Liver (tissue), 9 donors: ENCODE results near the gene PDLIM3. TPM values are rescaled to one million over a fixed set of nuclear protein-coding genes. Genes with fewer than 3 reads are reported as not detected.
A peak's percentile ranks its signal among the peaks of the same experiment; 100 is the strongest.

ENCODE experiments used
- DNase-seq: peaks from one replicate; pipeline ENCODE4 v3.0.0-alpha.2; 2017; ENCODE audit warnings: low spot score
- H3K27ac ChIP-seq, 2 donors: one replicate each; pipeline ENCODE4 v1.7.0; 2013; ENCODE audit warnings: inconsistent platforms in 2 of 2, low read length in 2 of 2, control low read depth in 1 of 2, low read depth in 1 of 2, mild to moderate bottlenecking in 1 of 2
- H3K27me3 ChIP-seq, 4 donors: one replicate each; pipeline versions ENCODE4 v1.6.1 to v1.7.0; 2013; ENCODE audit warnings: low read length in 3 of 4, inconsistent platforms in 1 of 4, mild to moderate bottlenecking in 1 of 4, moderate library complexity in 1 of 4; ENCODE audit not compliant: control insufficient read depth in 4 of 4, insufficient read depth in 4 of 4
- H3K36me3 ChIP-seq, 4 donors: one replicate each; pipeline versions ENCODE4 v1.6.1 to v1.7.0; 2013; ENCODE audit warnings: low read length in 3 of 4, mild to moderate bottlenecking in 3 of 4, low read depth in 1 of 4, moderate library complexity in 1 of 4; ENCODE audit not compliant: control insufficient read depth in 4 of 4, insufficient read depth in 3 of 4
- H3K4me1 ChIP-seq, 4 donors: one replicate each; pipeline versions ENCODE4 v1.6.1 to v1.7.0; 2013; ENCODE audit warnings: low read length in 3 of 4, mild to moderate bottlenecking in 3 of 4, moderate library complexity in 1 of 4; ENCODE audit not compliant: control insufficient read depth in 4 of 4, insufficient read depth in 4 of 4
- H3K4me3 ChIP-seq, 3 donors: one replicate each; pipeline versions ENCODE4 v1.6.1 to v1.7.0; 2013; ENCODE audit warnings: low read length in 3 of 3, control low read depth in 1 of 3, low read depth in 1 of 3, mild to moderate bottlenecking in 1 of 3
- H3K9ac ChIP-seq, 2 donors: one replicate each; pipeline ENCODE4 v1.7.0; 2013; ENCODE audit warnings: low read length in 2 of 2, mild to moderate bottlenecking in 2 of 2, moderate library complexity in 2 of 2, control low read depth in 1 of 2, low read depth in 1 of 2
- H3K9me3 ChIP-seq, 4 donors: one replicate each; pipeline versions ENCODE4 v1.6.1 to v1.7.0; 2013; ENCODE audit warnings: low read length in 3 of 4; ENCODE audit not compliant: control insufficient read depth in 4 of 4
- ATF3 ChIP-seq: IDR thresholded peaks from 2 replicates; pipeline ENCODE4 v1.6.1; 2016; ENCODE audit warnings: antibody characterized with exemption
- EGR1 ChIP-seq, 2 donors: IDR thresholded peaks; 2 replicates each; pipeline ENCODE4 v1.6.1; 2016 to 2018; ENCODE audit warnings: antibody characterized with exemption in 2 of 2, low read depth in 2 of 2
- FOXA2 ChIP-seq: IDR thresholded peaks from 2 replicates; pipeline ENCODE4 v1.6.1; 2016; ENCODE audit warnings: antibody characterized with exemption
- GABPA ChIP-seq, 2 donors: IDR thresholded peaks in 1 of 2; conservative IDR thresholded peaks in 1 of 2; 2 replicates each; pipeline ENCODE4 v1.6.1; 2016; ENCODE audit warnings: antibody characterized with exemption in 2 of 2, mild to moderate bottlenecking in 1 of 2, moderate library complexity in 1 of 2
- HNF4A ChIP-seq, 2 donors: conservative IDR thresholded peaks; 2 replicates each; pipeline ENCODE4 v1.6.1; 2016; ENCODE audit warnings: antibody characterized with exemption in 2 of 2, mild to moderate bottlenecking in 2 of 2
- JUND ChIP-seq, 2 donors: IDR thresholded peaks; 2 replicates each; pipeline ENCODE4 v1.6.1; 2016; ENCODE audit warnings: antibody characterized with exemption in 2 of 2
- MAX ChIP-seq: IDR thresholded peaks from 2 replicates; pipeline ENCODE4 v1.6.1; 2016; ENCODE audit warnings: antibody characterized with exemption
- NR2F2 ChIP-seq: IDR thresholded peaks from 2 replicates; pipeline ENCODE4 v1.6.1; 2016; ENCODE audit warnings: antibody characterized with exemption
- RAD21 ChIP-seq, 2 donors: IDR thresholded peaks; 2 replicates each; pipeline ENCODE4 v1.6.1; 2016; ENCODE audit warnings: antibody characterized with exemption in 2 of 2, mild to moderate bottlenecking in 2 of 2
- RXRA ChIP-seq, 2 donors: IDR thresholded peaks; 2 replicates each; pipeline ENCODE4 v1.6.1; 2017 to 2018; ENCODE audit warnings: antibody characterized with exemption in 2 of 2, mild to moderate bottlenecking in 1 of 2
- SP1 ChIP-seq: IDR thresholded peaks from 2 replicates; pipeline ENCODE4 v1.6.1; 2018; ENCODE audit warnings: antibody characterized with exemption, mild to moderate bottlenecking
- TAF1 ChIP-seq: conservative IDR thresholded peaks from 2 replicates; pipeline ENCODE4 v1.6.1; 2016; ENCODE audit warnings: antibody characterized with exemption, mild to moderate bottlenecking
- YY1 ChIP-seq: IDR thresholded peaks from 2 replicates; pipeline ENCODE4 v1.6.1; 2016; ENCODE audit warnings: antibody characterized with exemption, mild to moderate bottlenecking
- WGBS: extraction: QIAGEN DNeasy Blood & Tissue Kit; methylation state at CpG from one replicate; pipeline ENCODE4 v1.1.7; 2013; 5-methylcytosine and 5-hydroxymethylcytosine counted together
- polyA plus RNA-seq, 2 donors: library from polyadenylated mRNA; stranded (reverse) in 1 of 2; unstranded in 1 of 2; fragments of 200-250 nt in 1 of 2; fragments of >200 nt in 1 of 2; fragmentation: Nextera tagmentation in 1 of 2; extraction: Ambion mirVana in 1 of 2; gene quantifications; one replicate each; pipeline versions ENCODE4 v1.2.1 to v1.2.3, GENCODE V29; 2013 to 2015
- total RNA-seq, 2 donors: library from RNA; depleted of rRNA; stranded (reverse); fragments of >200 nt; gene quantifications; one replicate each; pipeline ENCODE4 v1.2.3, GENCODE V29; 2014
- TF ChIP-seq, protein P1 (sequence below): IDR thresholded peaks from 2 replicates; pipeline ENCODE4 v1.6.1; 2016; ENCODE audit warnings: antibody characterized with exemption
- TF ChIP-seq, protein P2 (sequence below): fragments of 150-350 bp; IDR thresholded peaks from 2 replicates; pipeline ENCODE4 v1.5.1; 2017; ENCODE audit warnings: improper control_type of control experiment, low read depth, low read length; ENCODE audit not compliant: missing input control
- donor health status: healthy.
- donor health status: healthy.
- donor health status: healthy.
- donor health status: healthy.
- donor health status: healthy.

PDLIM3 gene
- total and polyA plus RNA-seq, 4 donors = 0.58 to 8.8 (median 3.3) TPM

DNA sequence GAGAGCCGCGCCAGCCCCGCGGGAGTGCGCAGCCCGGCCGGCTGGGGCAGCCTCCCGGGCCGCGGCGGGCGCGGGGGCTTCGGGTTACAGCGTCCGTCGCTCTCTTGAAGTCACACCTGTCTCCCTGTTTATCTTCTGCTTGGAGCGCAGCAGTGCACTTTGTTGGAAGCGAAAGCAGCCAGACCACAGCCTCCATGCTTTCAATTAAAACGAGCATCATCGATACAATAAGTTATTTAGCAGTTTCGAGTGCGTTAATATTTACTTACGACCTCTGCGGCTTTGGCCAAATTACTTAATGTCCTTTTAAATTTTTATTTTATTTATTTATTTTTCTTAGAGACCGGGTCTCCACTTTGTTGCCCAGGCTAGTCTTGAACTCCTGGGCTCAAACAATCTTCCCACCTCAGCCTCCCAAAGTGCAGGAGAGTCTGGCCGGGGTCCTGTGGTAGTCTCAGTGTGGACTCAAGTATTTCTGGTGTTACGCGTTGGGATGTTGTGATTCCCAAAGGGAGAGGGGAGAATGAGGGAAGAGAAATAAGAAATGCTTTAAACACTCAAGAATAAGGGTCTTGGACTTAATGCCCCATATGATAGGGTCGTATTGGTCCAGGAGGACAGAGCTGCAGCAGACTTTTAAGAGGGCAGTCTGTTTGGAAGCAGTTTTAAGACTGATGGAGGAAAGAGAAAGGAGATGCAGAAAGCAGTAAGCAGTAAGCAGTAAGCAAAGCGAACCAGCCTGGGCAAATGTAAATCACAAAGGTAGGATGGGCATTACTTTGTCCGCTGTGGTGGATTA is 504 bp upstream of the PDLIM3 start:
- Histone ChIP-seq H3K36me3 (no peaks in the 10 kb centered on the region), H3K4me3 (peak overlapping the region in 2 of 3 donors; percentile 46 to 63), H3K9me3 (no peaks in the 10 kb centered on the region), H3K9ac (peak overlapping the region; percentile 36 to 87), H3K27ac (no peak overlapping the region), H3K27me3 (peaks cover 0 to 6% (median 0%) of the 10 kb centered on the region in 4 donors), H3K4me1 (peaks cover 3 to 16% (median 7%) of the 10 kb centered on the region in 4 donors)
- TF ChIP-seq ATF3 (no peak), SP1 (no peak), YY1 (no peak), GABPA (IDR thresholded peaks at IDR 0.05 in 1 of 2, conservative IDR thresholded peaks at IDR 0.05 in 1 of 2) (no peak), JUND (IDR thresholded peaks at IDR 0.05) (no peak), MAX (no peak), HNF4A (conservative IDR thresholded peaks at IDR 0.05) (no peak), RXRA (IDR thresholded peaks at IDR 0.05) (no peak), TAF1 (no peak), EGR1 (IDR thresholded peaks at IDR 0.05; ENCODE audit: low read depth in 2 of 2) (no peak), FOXA2 (no peak), RAD21 (IDR thresholded peaks at IDR 0.05) (no peak)
- TF ChIP-seq, protein P1, sequence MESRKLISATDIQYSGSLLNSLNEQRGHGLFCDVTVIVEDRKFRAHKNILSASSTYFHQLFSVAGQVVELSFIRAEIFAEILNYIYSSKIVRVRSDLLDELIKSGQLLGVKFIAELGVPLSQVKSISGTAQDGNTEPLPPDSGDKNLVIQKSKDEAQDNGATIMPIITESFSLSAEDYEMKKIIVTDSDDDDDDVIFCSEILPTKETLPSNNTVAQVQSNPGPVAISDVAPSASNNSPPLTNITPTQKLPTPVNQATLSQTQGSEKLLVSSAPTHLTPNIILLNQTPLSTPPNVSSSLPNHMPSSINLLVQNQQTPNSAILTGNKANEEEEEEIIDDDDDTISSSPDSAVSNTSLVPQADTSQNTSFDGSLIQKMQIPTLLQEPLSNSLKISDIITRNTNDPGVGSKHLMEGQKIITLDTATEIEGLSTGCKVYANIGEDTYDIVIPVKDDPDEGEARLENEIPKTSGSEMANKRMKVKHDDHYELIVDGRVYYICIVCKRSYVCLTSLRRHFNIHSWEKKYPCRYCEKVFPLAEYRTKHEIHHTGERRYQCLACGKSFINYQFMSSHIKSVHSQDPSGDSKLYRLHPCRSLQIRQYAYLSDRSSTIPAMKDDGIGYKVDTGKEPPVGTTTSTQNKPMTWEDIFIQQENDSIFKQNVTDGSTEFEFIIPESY = no peak
- TF ChIP-seq, protein P2, sequence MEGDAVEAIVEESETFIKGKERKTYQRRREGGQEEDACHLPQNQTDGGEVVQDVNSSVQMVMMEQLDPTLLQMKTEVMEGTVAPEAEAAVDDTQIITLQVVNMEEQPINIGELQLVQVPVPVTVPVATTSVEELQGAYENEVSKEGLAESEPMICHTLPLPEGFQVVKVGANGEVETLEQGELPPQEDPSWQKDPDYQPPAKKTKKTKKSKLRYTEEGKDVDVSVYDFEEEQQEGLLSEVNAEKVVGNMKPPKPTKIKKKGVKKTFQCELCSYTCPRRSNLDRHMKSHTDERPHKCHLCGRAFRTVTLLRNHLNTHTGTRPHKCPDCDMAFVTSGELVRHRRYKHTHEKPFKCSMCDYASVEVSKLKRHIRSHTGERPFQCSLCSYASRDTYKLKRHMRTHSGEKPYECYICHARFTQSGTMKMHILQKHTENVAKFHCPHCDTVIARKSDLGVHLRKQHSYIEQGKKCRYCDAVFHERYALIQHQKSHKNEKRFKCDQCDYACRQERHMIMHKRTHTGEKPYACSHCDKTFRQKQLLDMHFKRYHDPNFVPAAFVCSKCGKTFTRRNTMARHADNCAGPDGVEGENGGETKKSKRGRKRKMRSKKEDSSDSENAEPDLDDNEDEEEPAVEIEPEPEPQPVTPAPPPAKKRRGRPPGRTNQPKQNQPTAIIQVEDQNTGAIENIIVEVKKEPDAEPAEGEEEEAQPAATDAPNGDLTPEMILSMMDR = no peak
- no peak for DNase-seq
- 12% methylated on average over 32 of the region's 32 CpGs for WGBS

GRCh38 chr4:185534511-185534865 is 819 bp downstream of the PDLIM3 start:
- WGBS = 6% methylated on average over 10 of the region's 10 CpGs
- no peaks in the 10 kb centered on the region for H3K36me3 ChIP-seq
- TF ChIP-seq RXRA (IDR thresholded peaks at IDR 0.05) (peak in 1 of 2 donors; percentile 10), NR2F2 (peak; percentile 34), SP1 (no peak), ATF3 (no peak), RAD21 (IDR thresholded peaks at IDR 0.05) (peak in 1 of 2 donors; percentile 10)
- peaks cover 3 to 16% (median 7%) of the 10 kb centered on the region in 4 donors for H3K4me1 ChIP-seq
- DNase-seq = no peak
- no peaks in the 10 kb centered on the region for H3K9me3 ChIP-seq
- peak overlapping the region in 1 of 2 donors; percentile 46 for H3K27ac ChIP-seq
- H3K27me3 ChIP-seq = peaks cover 0 to 6% (median 0%) of the 10 kb centered on the region in 4 donors
- peak overlapping the region; percentile 51 to 72 for H3K9ac ChIP-seq
- H3K4me3 ChIP-seq = peak overlapping the region; percentile 10 to 63 (median 53)
